Measurements from ENCODE around the gene ZNF93.
"Not testable (repeated sequence)": the region's sequence is repeated elsewhere in the genome, so short reads cannot be mapped to it uniquely, and the experiment has no call there.

DNA sequence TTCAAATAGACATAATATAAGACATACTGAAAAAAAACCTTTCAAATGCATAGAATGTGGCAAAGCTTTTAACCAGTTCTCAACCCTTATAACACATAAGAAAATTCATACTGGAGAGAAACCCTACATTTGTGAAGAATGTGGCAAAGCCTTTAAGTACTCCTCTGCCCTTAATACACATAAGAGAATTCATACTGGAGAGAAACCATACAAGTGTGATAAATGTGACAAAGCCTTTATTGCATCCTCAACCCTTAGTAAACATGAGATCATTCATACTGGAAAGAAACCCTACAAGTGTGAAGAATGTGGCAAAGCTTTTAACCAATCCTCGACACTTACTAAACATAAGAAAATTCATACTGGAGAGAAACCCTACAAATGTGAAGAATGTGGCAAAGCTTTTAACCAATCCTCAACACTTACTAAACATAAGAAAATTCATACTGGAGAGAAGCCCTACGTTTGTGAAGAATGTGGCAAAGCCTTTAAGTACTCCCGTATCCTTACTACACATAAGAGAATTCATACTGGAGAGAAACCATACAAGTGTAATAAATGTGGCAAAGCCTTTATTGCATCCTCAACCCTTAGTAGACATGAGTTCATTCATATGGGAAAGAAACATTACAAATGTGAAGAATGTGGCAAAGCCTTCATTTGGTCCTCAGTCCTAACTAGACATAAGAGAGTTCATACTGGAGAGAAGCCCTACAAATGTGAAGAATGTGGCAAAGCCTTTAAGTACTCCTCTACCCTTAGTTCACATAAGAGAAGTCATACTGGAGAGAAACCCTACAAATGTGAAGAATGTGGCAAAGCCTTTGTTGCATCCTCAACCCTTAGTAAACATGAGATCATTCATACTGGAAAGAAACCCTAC is 32.9 kb downstream of the ZNF93 start:
- TF ChIP-seq, protein P1, sequence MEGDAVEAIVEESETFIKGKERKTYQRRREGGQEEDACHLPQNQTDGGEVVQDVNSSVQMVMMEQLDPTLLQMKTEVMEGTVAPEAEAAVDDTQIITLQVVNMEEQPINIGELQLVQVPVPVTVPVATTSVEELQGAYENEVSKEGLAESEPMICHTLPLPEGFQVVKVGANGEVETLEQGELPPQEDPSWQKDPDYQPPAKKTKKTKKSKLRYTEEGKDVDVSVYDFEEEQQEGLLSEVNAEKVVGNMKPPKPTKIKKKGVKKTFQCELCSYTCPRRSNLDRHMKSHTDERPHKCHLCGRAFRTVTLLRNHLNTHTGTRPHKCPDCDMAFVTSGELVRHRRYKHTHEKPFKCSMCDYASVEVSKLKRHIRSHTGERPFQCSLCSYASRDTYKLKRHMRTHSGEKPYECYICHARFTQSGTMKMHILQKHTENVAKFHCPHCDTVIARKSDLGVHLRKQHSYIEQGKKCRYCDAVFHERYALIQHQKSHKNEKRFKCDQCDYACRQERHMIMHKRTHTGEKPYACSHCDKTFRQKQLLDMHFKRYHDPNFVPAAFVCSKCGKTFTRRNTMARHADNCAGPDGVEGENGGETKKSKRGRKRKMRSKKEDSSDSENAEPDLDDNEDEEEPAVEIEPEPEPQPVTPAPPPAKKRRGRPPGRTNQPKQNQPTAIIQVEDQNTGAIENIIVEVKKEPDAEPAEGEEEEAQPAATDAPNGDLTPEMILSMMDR (IDR thresholded peaks at IDR 0.05), result not testable (repeated sequence)
- TF ChIP-seq POLR2A (IDR thresholded peaks at IDR 0.05), result not testable (repeated sequence)
